Measurements from ENCODE around the gene SPINK1.
A peak's percentile ranks its signal among the peaks of the same experiment; 100 is the strongest.
"Not testable (repeated sequence)": the region's sequence is repeated elsewhere in the genome, so short reads cannot be mapped to it uniquely, and the experiment has no call there.

The SPINK1 gene

GRCh38 chr5:147821766-147822165 is 9.7 kb downstream of the SPINK1 start:
- Histone ChIP-seq H3K27ac (peak overlapping the region; percentile 84), H3K4me3 (no peak overlapping the region), H3K9ac (ENCODE audit: insufficient read length) (no peak overlapping the region), H3K36me3 (ENCODE audit: insufficient read depth, low read length) (no peaks in the 10 kb centered on the region), H3K9me3 (ENCODE audit: low read depth, low read length) (no peaks in the 10 kb centered on the region)
- TF ChIP-seq EZH2 (IDR thresholded peaks at IDR 0.05) (no peak), FOXP2 (optimal IDR thresholded peaks at IDR 0.05; ENCODE audit: control extremely low read depth, extremely low read length, insufficient read depth) (no peak), POLR2AphosphoS5 (IDR thresholded peaks at IDR 0.05; ENCODE audit: borderline replicate concordance, low read depth, low read length) (no peak)
- no peak for DNase-seq (ENCODE audit: low read depth, low spot score)

- Histone ChIP-seq H3K9me3 (ENCODE audit: low read depth, low read length) (no peaks in the 10 kb centered on the region; the same call in 1 of the 2 replicates), H3K36me3 (ENCODE audit: insufficient read depth, low read length) (no peaks in the 10 kb centered on the region), H3K9ac (ENCODE audit: insufficient read length) (peak overlapping the region; percentile 53), H3K27ac (peak overlapping the region; percentile 84), H3K4me3 (peak overlapping the region; percentile 18)
- DNase-seq (ENCODE audit: low read depth, low spot score) = no peak
- TF ChIP-seq EZH2 (IDR thresholded peaks at IDR 0.05) (no peak), POLR2AphosphoS5 (IDR thresholded peaks at IDR 0.05; ENCODE audit: borderline replicate concordance, low read depth, low read length) (peak; percentile 21; the same call in 1 of the 2 replicates), FOXP2 (optimal IDR thresholded peaks at IDR 0.05; ENCODE audit: control extremely low read depth, extremely low read length, insufficient read depth) (no peak)
These were observed 12.2 kb downstream of the SPINK1 start for GRCh38 chr5:147819261-147819770.

- H3K9me3 ChIP-seq (ENCODE audit: low read depth, low read length) = no peaks in the 10 kb centered on the region; the same call in 1 of the 2 replicates
- no peak for DNase-seq (ENCODE audit: low read depth, low spot score)
- TF ChIP-seq FOXP2 (optimal IDR thresholded peaks at IDR 0.05; ENCODE audit: control extremely low read depth, extremely low read length, insufficient read depth) = no peak
- no peak for TF ChIP-seq EZH2 (IDR thresholded peaks at IDR 0.05)
- TF ChIP-seq POLR2AphosphoS5 (IDR thresholded peaks at IDR 0.05; ENCODE audit: borderline replicate concordance, low read depth, low read length) = no peak
- no peak overlapping the region for H3K9ac ChIP-seq (ENCODE audit: insufficient read length)
- peak overlapping the region; percentile 84; the same call in 1 of the 2 replicates for H3K27ac ChIP-seq
- H3K36me3 ChIP-seq (ENCODE audit: insufficient read depth, low read length) = no peaks in the 10 kb centered on the region
- no peak overlapping the region for H3K4me3 ChIP-seq
These were observed 13.2 kb downstream of the SPINK1 start for GRCh38 chr5:147818290-147818689.

- H3K9me3 ChIP-seq (ENCODE audit: low read depth, low read length) = no peaks in the 10 kb centered on the region; the same call in 1 of the 2 replicates
- no peak overlapping the region for H3K27ac ChIP-seq
- H3K4me3 ChIP-seq = no peak overlapping the region
- TF ChIP-seq EZH2 (IDR thresholded peaks at IDR 0.05) (no peak), POLR2AphosphoS5 (IDR thresholded peaks at IDR 0.05; ENCODE audit: borderline replicate concordance, low read depth, low read length) (no peak), FOXP2 (optimal IDR thresholded peaks at IDR 0.05; ENCODE audit: control extremely low read depth, extremely low read length, insufficient read depth) (no peak)
- no peak overlapping the region for H3K9ac ChIP-seq (ENCODE audit: insufficient read length)
- DNase-seq (ENCODE audit: low read depth, low spot score) = no peak
- H3K36me3 ChIP-seq (ENCODE audit: insufficient read depth, low read length) = no peaks in the 10 kb centered on the region
These were observed 17.8 kb downstream of the SPINK1 start for GRCh38 chr5:147813696-147814095.

GRCh38 chr5:147809830-147810666 is 21.4 kb downstream of the SPINK1 start:
- Histone ChIP-seq H3K4me3 (no peak overlapping the region), H3K9me3 (ENCODE audit: low read depth, low read length) (no peaks in the 10 kb centered on the region), H3K27ac (no peak overlapping the region), H3K9ac (ENCODE audit: insufficient read length) (no peak overlapping the region), H3K36me3 (ENCODE audit: insufficient read depth, low read length) (no peaks in the 10 kb centered on the region)
- DNase-seq (ENCODE audit: low read depth, low spot score) = no peak
- TF ChIP-seq POLR2AphosphoS5 (IDR thresholded peaks at IDR 0.05; ENCODE audit: borderline replicate concordance, low read depth, low read length) = no peak

- no peaks in the 10 kb centered on the region for H3K36me3 ChIP-seq (ENCODE audit: insufficient read depth, low read length)
- peak; percentile 92 for DNase-seq (ENCODE audit: low read depth, low spot score)
These were observed 26.4 kb downstream of the SPINK1 start for GRCh38 chr5:147805030-147805454.

GRCh38 chr5:147804334-147804733 is 27.1 kb downstream of the SPINK1 start:
- H3K9me3 ChIP-seq (ENCODE audit: low read depth, low read length) = no peaks in the 10 kb centered on the region
- H3K36me3 ChIP-seq (ENCODE audit: insufficient read depth, low read length) = no peaks in the 10 kb centered on the region
- peak overlapping the region; percentile 61 for H3K27ac ChIP-seq
- no peak overlapping the region; the same call in 1 of the 2 replicates for H3K4me3 ChIP-seq
- TF ChIP-seq EZH2 (IDR thresholded peaks at IDR 0.05) (no peak), FOXP2 (optimal IDR thresholded peaks at IDR 0.05; ENCODE audit: control extremely low read depth, extremely low read length, insufficient read depth) (no peak), POLR2AphosphoS5 (IDR thresholded peaks at IDR 0.05; ENCODE audit: borderline replicate concordance, low read depth, low read length) (no peak)
- DNase-seq (ENCODE audit: low read depth, low spot score) = no peak
- no peak overlapping the region for H3K9ac ChIP-seq (ENCODE audit: insufficient read length)

More at GRCh38 chr5:147805030-147805454, 26.4 kb downstream of the SPINK1 start:
- no peak overlapping the region for H3K27ac ChIP-seq
- H3K9me3 ChIP-seq (ENCODE audit: low read depth, low read length) = no peaks in the 10 kb centered on the region
- no peak overlapping the region for H3K9ac ChIP-seq (ENCODE audit: insufficient read length)
- no peak for TF ChIP-seq EZH2 (IDR thresholded peaks at IDR 0.05)
- peak; percentile 78; the same call in 1 of the 2 replicates for TF ChIP-seq POLR2AphosphoS5 (IDR thresholded peaks at IDR 0.05; ENCODE audit: borderline replicate concordance, low read depth, low read length)
- peak; percentile 27 for TF ChIP-seq FOXP2 (optimal IDR thresholded peaks at IDR 0.05; ENCODE audit: control extremely low read depth, extremely low read length, insufficient read depth)
- peak overlapping the region; percentile 36 for H3K4me3 ChIP-seq

- no peaks in the 10 kb centered on the region for H3K36me3 ChIP-seq (ENCODE audit: insufficient read depth, low read length)
- H3K27ac ChIP-seq = no peak overlapping the region; the same call in 1 of the 2 replicates
- no peaks in the 10 kb centered on the region for H3K9me3 ChIP-seq (ENCODE audit: low read depth, low read length)
- DNase-seq (ENCODE audit: low read depth, low spot score) = no peak
- H3K9ac ChIP-seq (ENCODE audit: insufficient read length) = no peak overlapping the region
- H3K4me3 ChIP-seq = no peak overlapping the region
- no peak for TF ChIP-seq POLR2AphosphoS5 (IDR thresholded peaks at IDR 0.05; ENCODE audit: borderline replicate concordance, low read depth, low read length)
These were observed 27.5 kb downstream of the SPINK1 start for GRCh38 chr5:147803926-147804325.

- not testable (repeated sequence) for H3K27ac ChIP-seq; H3K9ac ChIP-seq (ENCODE audit: insufficient read length); H3K36me3 ChIP-seq (ENCODE audit: insufficient read depth, low read length); H3K4me3 ChIP-seq; H3K9me3 ChIP-seq (ENCODE audit: low read depth, low read length); DNase-seq (ENCODE audit: low read depth, low spot score)
These were observed 28.3 kb downstream of the SPINK1 start for GRCh38 chr5:147803161-147803560.

Measured in SK-N-MC (cell line).